OCI-LY7 (cell line): ENCODE measurements around the gene MMP21.

Experiments used
- CTCF ChIP-seq: fragments of 200-600 bp; sonication (generic); conservative IDR thresholded peaks from 2 replicates; pipeline ENCODE4 v1.5.1; 2014; ENCODE audit warnings: mild to moderate bottlenecking, antibody characterized with exemption, low read length, moderate library complexity, mixed read lengths
- EZH2phosphoT487 ChIP-seq: fragments of 200-600 bp; sonication (generic); IDR thresholded peaks from 2 replicates; pipeline ENCODE4 v1.6.1; 2018; ENCODE audit warnings: low read depth, borderline replicate concordance, mild to moderate bottlenecking, mixed run types, antibody characterized with exemption, low read length, moderate library complexity, mixed read lengths

GRCh38 chr10:125777806-125778205 is 2.2 kb upstream of the MMP21 start:
- TF ChIP-seq CTCF (no peak), EZH2phosphoT487 (no peak)
